ENCODE results near the gene IGSF22. TPM values are rescaled to one million over a fixed set of nuclear protein-coding genes. Genes with fewer than 3 reads are reported as not detected.

Gene IGSF22
- polyA plus RNA-seq (2012; ENCODE audit: insufficient read length, low read depth) = 0.50 TPM

- TF ChIP-seq TAF1 (IDR thresholded peaks at IDR 0.05; ENCODE audit: borderline replicate concordance, insufficient read depth, low read length) (no peak), FOXP2 (optimal IDR thresholded peaks at IDR 0.05; ENCODE audit: borderline replicate concordance, extremely low read depth, extremely low read length, insufficient read depth) (no peak), SIN3A (IDR thresholded peaks at IDR 0.05; ENCODE audit: borderline replicate concordance, insufficient read depth, low read length) (no peak), POLR2AphosphoS5 (IDR thresholded peaks at IDR 0.05; ENCODE audit: low read depth, low read length) (no peak), REST (IDR thresholded peaks at IDR 0.05; ENCODE audit: insufficient read depth in 1 of 2, low read depth in 2 of 2, low read length in 2 of 2) (no peak)
Measured at GRCh38 chr11:18726040-18726439, at the start of gene IGSF22. Gene IGSF22, minus strand, starts transcription at chr11:18726188. Its CDS starts 1,952 bp downstream, at chr11:18724236.

GRCh38 chr11:18774801-18775200, 48.8 kb upstream of the IGSF22 start:
- TF ChIP-seq SIN3A (IDR thresholded peaks at IDR 0.05; ENCODE audit: borderline replicate concordance, insufficient read depth, low read length) (no peak), REST (IDR thresholded peaks at IDR 0.05; ENCODE audit: insufficient read depth in 1 of 2, low read depth in 2 of 2, low read length in 2 of 2) (no peak), FOXP2 (optimal IDR thresholded peaks at IDR 0.05; ENCODE audit: borderline replicate concordance, extremely low read depth, extremely low read length, insufficient read depth) (no peak), POLR2AphosphoS5 (IDR thresholded peaks at IDR 0.05; ENCODE audit: low read depth, low read length) (no peak), TAF1 (IDR thresholded peaks at IDR 0.05; ENCODE audit: borderline replicate concordance, insufficient read depth, low read length) (no peak)

- TF ChIP-seq REST (IDR thresholded peaks at IDR 0.05; ENCODE audit: insufficient read depth in 1 of 2, low read depth in 2 of 2, low read length in 2 of 2) = no peak
- TF ChIP-seq POLR2AphosphoS5 (IDR thresholded peaks at IDR 0.05; ENCODE audit: low read depth, low read length) = no peak
- TF ChIP-seq FOXP2 (optimal IDR thresholded peaks at IDR 0.05; ENCODE audit: borderline replicate concordance, extremely low read depth, extremely low read length, insufficient read depth) = no peak
- no peak for TF ChIP-seq SIN3A (IDR thresholded peaks at IDR 0.05; ENCODE audit: borderline replicate concordance, insufficient read depth, low read length)
- no peak for TF ChIP-seq TAF1 (IDR thresholded peaks at IDR 0.05; ENCODE audit: borderline replicate concordance, insufficient read depth, low read length)
Measured at GRCh38 chr11:18773681-18774080, 47.7 kb upstream of the IGSF22 start.

GRCh38 chr11:18773104-18773503, 47.1 kb upstream of the IGSF22 start:
- TF ChIP-seq SIN3A (IDR thresholded peaks at IDR 0.05; ENCODE audit: borderline replicate concordance, insufficient read depth, low read length) (no peak), REST (IDR thresholded peaks at IDR 0.05; ENCODE audit: insufficient read depth in 1 of 2, low read depth in 2 of 2, low read length in 2 of 2) (no peak), FOXP2 (optimal IDR thresholded peaks at IDR 0.05; ENCODE audit: borderline replicate concordance, extremely low read depth, extremely low read length, insufficient read depth) (no peak), TAF1 (IDR thresholded peaks at IDR 0.05; ENCODE audit: borderline replicate concordance, insufficient read depth, low read length) (no peak), POLR2AphosphoS5 (IDR thresholded peaks at IDR 0.05; ENCODE audit: low read depth, low read length) (no peak)

- no peak for TF ChIP-seq SIN3A (IDR thresholded peaks at IDR 0.05; ENCODE audit: borderline replicate concordance, insufficient read depth, low read length)
- no peak for TF ChIP-seq TAF1 (IDR thresholded peaks at IDR 0.05; ENCODE audit: borderline replicate concordance, insufficient read depth, low read length)
- no peak for TF ChIP-seq FOXP2 (optimal IDR thresholded peaks at IDR 0.05; ENCODE audit: borderline replicate concordance, extremely low read depth, extremely low read length, insufficient read depth)
- no peak for TF ChIP-seq REST (IDR thresholded peaks at IDR 0.05; ENCODE audit: insufficient read depth in 1 of 2, low read depth in 2 of 2, low read length in 2 of 2)
Measured at GRCh38 chr11:18772211-18772610, 46.2 kb upstream of the IGSF22 start.
